SHP77 (cell line): Measurements from ENCODE around the gene ZFP64.

Experiments
- DNase-seq, 2 experiments: peaks; one replicate each; lab custom pipeline; 2025; lab: John Stamatoyannopoulos, UW

ZFP64 gene

DNA sequence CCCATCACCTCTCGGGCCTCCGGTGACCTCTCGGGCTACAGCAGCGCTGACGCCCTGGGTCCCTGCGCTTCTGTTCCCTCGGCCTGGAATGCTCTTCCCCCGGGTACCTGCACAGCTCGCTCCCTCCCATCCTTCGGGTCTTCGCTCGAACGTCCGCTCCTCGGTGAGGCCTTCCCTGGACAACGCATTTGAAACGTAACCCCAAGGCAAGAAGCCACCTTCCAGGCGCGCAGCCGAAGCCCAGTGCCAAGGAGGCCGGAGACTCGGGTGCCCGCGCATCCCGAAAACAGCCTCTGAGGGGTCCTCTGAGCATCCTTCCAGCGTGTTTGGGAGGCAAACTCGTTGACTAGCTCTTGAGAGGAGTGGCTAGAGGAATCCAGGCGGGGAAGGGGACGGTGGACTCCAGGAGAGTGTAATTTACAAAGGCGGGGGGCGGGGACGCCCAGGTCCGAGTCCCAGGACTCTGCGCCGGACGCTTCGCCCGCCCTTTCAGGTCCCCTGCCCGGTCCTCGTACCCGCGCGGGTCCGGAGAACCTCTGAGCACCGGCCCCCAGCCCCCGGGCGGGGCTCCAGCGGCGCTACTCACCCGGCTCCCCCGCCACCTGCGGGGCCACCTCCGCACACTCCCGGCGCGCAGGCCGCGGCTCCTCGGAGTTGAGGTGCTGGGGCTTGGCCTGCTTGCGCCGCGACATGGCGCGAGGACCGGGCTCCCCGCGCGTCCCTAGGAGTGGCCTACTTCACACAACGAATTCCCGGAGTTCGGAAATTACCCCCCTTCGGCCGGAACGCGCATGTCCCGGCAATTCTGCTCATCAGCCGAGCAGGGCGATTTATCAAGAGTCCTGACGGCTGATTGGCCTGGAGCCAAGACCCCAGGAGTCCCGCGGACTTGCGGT lies 86.8 kb downstream of the ZFP64 start:
- no peak for DNase-seq

- no peak for DNase-seq
These were observed 87.5 kb downstream of the ZFP64 start for GRCh38 chr20:52103913-52104545.

DNA sequence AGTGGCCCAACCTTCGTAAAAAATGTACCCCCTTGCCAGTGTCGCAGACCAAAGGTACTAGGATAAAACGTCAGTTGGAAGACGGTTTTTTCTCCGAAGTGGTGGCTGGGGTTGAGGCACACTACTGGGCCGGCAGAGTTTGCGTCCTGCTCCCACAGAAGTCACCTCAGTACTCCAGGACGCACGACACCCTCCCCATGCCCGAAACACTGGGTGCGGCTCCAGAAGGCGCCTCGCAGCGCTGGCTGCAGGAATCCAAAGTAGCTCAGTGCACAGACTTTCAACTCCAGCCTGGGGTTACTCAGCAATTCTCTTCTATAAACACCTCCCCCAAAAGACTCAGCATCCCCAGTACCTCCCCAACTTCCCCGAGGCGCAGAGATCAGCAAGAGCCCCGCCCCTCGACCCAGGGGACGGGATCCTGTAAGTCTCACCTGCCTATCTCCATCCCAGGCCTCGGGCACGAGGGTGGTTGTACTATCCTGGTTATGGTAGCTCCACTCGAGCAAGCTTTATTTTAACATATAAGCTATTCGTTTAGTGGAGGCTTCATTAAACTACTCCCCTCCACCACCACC lies 88.2 kb downstream of the ZFP64 start:
- DNase-seq, result no peak

- no peak for DNase-seq
These were observed 89.0 kb downstream of the ZFP64 start for GRCh38 chr20:52102559-52102958.

- DNase-seq, result no peak
These were observed 89.5 kb downstream of the ZFP64 start for GRCh38 chr20:52102126-52102525.
